Measurements from ENCODE around the gene PNMT. TPM values are rescaled to one million over a fixed set of nuclear protein-coding genes. Genes with fewer than 3 reads are reported as not detected.

PNMT gene
- total and polyA plus RNA-seq, 7 donors, result 1.2 to 5.4 (median 2.8) TPM

DNA sequence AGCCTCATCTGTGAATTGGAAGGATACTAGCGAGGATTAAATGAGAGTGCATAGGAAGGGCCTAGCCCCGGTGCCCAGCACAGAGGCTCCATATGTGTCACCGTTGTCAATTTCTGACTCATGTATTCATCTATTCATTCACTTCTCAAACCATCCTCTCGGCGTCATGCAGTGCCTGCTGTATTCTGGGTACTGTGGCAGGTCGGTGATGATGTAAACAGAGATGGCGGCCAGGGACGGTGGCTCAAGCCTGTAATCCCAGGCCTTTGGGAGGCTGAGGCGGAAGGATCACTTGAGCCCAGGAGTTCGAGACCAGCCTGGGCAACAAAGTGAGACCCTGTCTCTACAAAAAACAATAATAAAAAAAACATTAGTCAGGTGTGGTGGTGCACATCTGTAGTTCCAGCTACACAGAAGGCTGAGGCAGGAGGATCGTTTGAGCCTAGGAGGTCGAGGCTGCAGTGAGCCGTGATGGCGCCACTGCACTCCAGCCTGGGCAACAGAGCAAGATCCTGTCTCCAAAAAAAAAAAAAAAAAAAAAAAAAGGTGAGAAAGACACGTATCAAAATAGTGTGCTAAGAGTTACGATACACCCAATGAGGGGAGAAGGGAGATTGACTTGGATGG is 45.8 kb upstream of the PNMT start:
- 59 to 60% methylated on average over 16 of the region's 16 CpGs for WGBS, 2 donors
- no peak for DNase-seq
- intact Hi-C loops (cut with DNase I), result loop anchor here (1.0 to 10.0 kb wide), 5 partner anchors 46 to 352 kb away; partner anchors contain the start of genes MIEN1 and PNMT
- H3K4me1 ChIP-seq, result peaks cover 0 to 41% (median 33%) of the 10 kb centered on the region in 4 donors
- H3K4me3 ChIP-seq, result no peak overlapping the region
- no peaks in the 10 kb centered on the region for H3K36me3 ChIP-seq
- peaks cover 20 to 40% (median 29%) of the 10 kb centered on the region in 3 donors for H3K27me3 ChIP-seq
- H3K9me3 ChIP-seq, result no peaks in the 10 kb centered on the region
- no peak overlapping the region for H3K27ac ChIP-seq
- TF ChIP-seq POLR2AphosphoS5 (IDR thresholded peaks at IDR 0.05), result no peak
- no peak for TF ChIP-seq EP300 (IDR thresholded peaks at IDR 0.05)
- TF ChIP-seq, protein P1, sequence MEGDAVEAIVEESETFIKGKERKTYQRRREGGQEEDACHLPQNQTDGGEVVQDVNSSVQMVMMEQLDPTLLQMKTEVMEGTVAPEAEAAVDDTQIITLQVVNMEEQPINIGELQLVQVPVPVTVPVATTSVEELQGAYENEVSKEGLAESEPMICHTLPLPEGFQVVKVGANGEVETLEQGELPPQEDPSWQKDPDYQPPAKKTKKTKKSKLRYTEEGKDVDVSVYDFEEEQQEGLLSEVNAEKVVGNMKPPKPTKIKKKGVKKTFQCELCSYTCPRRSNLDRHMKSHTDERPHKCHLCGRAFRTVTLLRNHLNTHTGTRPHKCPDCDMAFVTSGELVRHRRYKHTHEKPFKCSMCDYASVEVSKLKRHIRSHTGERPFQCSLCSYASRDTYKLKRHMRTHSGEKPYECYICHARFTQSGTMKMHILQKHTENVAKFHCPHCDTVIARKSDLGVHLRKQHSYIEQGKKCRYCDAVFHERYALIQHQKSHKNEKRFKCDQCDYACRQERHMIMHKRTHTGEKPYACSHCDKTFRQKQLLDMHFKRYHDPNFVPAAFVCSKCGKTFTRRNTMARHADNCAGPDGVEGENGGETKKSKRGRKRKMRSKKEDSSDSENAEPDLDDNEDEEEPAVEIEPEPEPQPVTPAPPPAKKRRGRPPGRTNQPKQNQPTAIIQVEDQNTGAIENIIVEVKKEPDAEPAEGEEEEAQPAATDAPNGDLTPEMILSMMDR (IDR thresholded peaks at IDR 0.05), result no peak
- no peak for TF ChIP-seq POLR2A (IDR thresholded peaks at IDR 0.05)

DNA sequence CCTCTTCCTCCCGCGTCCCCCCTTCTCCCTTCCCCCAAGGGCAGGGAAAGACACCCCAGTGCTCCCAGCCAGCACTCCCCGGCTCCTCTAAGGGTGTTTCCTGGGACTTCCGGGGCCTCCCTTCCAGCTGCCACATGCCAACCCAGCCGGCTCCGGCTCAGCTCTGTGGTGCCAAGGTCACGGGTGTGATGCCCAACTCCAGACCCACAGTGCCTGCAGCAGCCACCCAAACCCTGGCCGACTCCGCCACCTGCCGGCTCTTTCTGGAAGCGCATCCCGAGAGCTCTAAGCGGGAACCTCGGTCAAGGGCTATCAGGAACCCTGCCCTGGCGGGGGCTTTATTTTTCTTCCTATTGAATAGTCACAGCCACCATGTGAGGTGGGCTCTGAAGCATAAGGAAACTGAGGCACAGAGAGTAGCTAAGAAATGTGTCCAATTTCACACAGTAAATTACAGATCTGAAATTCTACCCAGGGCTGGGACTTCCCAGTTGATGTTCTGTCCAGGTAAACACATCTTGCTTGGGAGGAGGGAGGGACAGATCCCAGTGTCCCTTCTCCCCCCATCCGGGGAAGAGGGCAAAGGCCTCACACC is 44.8 kb upstream of the PNMT start:
- 4 to 5% methylated on average over 16 of the region's 16 CpGs for WGBS, 2 donors
- TF ChIP-seq, protein P1 (IDR thresholded peaks at IDR 0.05), result peak; percentile 78 to 91 (median 90)
- peak in 1 of 4 donors; percentile 19 for TF ChIP-seq POLR2AphosphoS5 (IDR thresholded peaks at IDR 0.05)
- no peak for TF ChIP-seq EP300 (IDR thresholded peaks at IDR 0.05)
- no peak for TF ChIP-seq POLR2A (IDR thresholded peaks at IDR 0.05)
- Histone ChIP-seq H3K27ac (no peak overlapping the region), H3K36me3 (no peaks in the 10 kb centered on the region), H3K27me3 (peaks cover 28 to 49% (median 37%) of the 10 kb centered on the region in 3 donors), H3K4me1 (peaks cover 0 to 33% (median 29%) of the 10 kb centered on the region in 4 donors), H3K9me3 (no peaks in the 10 kb centered on the region), H3K4me3 (no peak overlapping the region)
- peak; percentile 91 for DNase-seq
- intact Hi-C loops (cut with DNase I), result loop anchor here (1.0 to 10.0 kb wide), 4 partner anchors 45 to 351 kb away; partner anchors contain the start of genes MIEN1 and PNMT

DNA sequence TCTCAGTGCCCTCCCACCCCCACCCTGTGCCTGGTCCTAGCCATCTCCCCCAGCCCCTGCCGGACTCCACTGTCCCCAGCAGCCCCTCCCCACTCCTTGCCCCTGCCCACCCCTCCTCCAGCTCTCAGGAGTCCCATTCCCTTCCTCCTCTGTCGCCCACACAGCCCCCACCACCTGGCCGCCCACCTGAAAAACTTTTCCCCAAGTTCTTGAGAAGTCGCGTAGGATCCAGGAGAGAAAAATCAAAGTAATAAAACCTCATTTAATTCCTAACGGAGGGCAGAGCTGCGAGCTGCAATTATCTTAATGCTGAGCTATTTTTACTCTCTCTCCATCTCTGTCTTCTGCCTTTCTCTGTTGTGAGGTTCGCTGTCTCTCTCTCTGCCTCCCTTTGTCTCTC is 43.9 kb upstream of the PNMT start:
- Histone ChIP-seq H3K4me3 (no peak overlapping the region), H3K27me3 (peaks cover 28 to 58% (median 44%) of the 10 kb centered on the region in 3 donors), H3K4me1 (peaks cover 0 to 26% (median 23%) of the 10 kb centered on the region in 4 donors), H3K36me3 (no peaks in the 10 kb centered on the region), H3K9me3 (no peaks in the 10 kb centered on the region), H3K27ac (no peak overlapping the region)
- DNase-seq, result no peak
- TF ChIP-seq POLR2AphosphoS5 (IDR thresholded peaks at IDR 0.05) (no peak), POLR2A (IDR thresholded peaks at IDR 0.05) (no peak), EP300 (IDR thresholded peaks at IDR 0.05) (no peak)
- TF ChIP-seq, protein P1 (IDR thresholded peaks at IDR 0.05), result no peak
- intact Hi-C loops (cut with DNase I), result loop anchor here (10.0 kb wide), 1 partner anchor 350 kb away; no protein-coding TSS in a partner anchor
- WGBS, 2 donors, result 67 to 80% methylated on average over 8 of the region's 8 CpGs

DNA sequence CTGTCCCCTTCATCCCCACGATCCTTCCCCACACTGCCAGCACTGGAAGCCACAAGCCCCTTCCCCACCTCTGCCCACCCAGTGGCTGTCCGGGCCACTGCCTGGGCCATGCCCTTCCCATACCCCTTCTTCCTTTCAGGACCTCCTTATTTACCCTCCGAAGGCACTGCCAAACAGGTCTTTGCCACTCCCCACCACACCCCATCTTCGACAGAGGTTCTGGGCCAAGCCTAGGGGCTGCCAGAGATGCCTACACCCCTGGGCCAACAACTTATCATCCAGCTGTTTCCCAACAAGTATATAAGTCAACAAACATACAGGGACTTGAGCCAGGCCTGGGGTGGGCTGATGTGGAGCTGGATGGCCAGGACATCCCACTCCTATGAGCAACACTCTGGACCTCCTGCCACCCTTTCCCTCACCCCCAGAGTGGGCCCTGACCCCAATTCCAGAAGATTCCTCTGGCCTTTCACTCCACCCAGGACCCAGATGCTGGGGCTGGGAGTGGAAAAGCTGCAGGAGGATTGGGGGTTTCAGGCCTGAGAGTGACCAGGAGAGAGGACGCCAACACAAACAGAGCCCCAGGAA is 43.0 kb upstream of the PNMT start:
- intact Hi-C loops (cut with DNase I), result loop anchor here (10.0 kb wide), 1 partner anchor 350 kb away; no protein-coding TSS in a partner anchor
- no peaks in the 10 kb centered on the region for H3K9me3 ChIP-seq
- peaks cover 28 to 64% (median 53%) of the 10 kb centered on the region in 3 donors for H3K27me3 ChIP-seq

More for the DNA sequence above, 43.0 kb upstream of the PNMT start:
- no peak for DNase-seq
- 17 to 51% methylated on average over 5 of the region's 5 CpGs for WGBS, 2 donors
- H3K27ac ChIP-seq, result no peak overlapping the region
- H3K36me3 ChIP-seq, result no peaks in the 10 kb centered on the region
- H3K4me1 ChIP-seq, result peaks cover 0 to 26% (median 23%) of the 10 kb centered on the region in 4 donors
- TF ChIP-seq, protein P1 (IDR thresholded peaks at IDR 0.05), result no peak
- TF ChIP-seq EP300 (IDR thresholded peaks at IDR 0.05) (no peak), POLR2A (IDR thresholded peaks at IDR 0.05) (no peak), POLR2AphosphoS5 (IDR thresholded peaks at IDR 0.05) (no peak)
- H3K4me3 ChIP-seq, result no peak overlapping the region
